ENCODE data around the gene ZCCHC7.
"Not testable (repeated sequence)": the region's sequence is repeated elsewhere in the genome, so short reads cannot be mapped to it uniquely, and the experiment has no call there.

Gene ZCCHC7

DNA sequence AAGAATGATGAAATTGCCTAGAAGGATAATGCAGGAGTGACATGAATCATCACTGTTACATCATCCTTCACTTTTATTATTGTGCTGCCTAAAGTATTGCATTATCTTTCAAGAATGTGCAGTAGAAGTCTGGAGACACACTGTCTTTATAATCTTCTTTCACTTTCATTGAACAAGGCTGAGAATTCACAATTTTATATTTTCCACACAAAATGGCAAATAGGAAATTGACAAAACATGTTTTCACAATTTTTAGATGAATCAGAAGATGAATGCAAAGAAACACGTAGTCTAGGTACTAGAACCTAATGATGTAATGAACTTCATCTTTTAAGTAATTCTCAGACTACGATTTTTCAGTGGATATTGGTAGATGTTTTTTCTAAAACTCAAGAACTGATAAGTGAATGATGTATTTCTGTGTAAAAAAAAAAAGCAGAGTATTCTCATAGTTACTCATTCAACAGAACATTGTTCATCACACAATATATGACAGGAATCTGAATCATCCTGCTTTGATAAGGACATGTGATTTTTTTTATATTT, 170.6 kb downstream of the ZCCHC7 start:
- FAIRE-seq: peak; percentile 82
- peak; percentile 63 for DNase-seq (ENCODE audit: low spot score)

DNA sequence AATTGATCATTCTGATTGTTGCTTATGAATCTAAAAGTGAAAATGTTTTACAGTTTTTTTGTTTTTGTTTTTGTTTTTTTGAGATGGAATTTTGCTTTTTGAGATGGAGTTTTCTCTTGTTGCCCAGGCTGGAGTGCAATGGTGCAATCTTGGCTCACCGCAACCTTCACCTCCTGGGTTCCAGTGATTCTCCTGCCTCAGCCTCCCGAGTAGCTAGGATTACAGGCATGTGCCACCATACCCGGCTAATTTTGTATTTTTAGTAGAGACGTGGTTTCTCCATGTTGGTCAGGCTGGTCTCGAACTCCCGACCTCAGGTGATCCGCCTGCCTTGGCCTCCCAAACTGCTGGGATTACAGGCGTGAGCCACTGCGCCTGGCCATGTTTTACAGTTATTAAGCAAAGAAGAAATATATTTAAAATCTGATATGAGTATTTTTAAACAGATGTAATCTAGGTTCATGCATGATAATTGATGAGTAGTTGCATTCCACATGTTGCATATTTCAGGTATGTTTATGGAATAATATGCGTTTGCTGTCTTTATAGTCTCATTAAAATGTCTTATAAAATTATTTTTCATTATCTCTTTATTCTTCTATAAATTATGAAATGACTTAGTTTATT, 171.4 kb downstream of the ZCCHC7 start:
- DNase-seq (ENCODE audit: low spot score); FAIRE-seq: not testable (repeated sequence)

GRCh38 chr9:37292896-37293295, 172.5 kb downstream of the ZCCHC7 start:
- FAIRE-seq (no peak), DNase-seq (ENCODE audit: low spot score) (no peak)

- no peak for FAIRE-seq
- DNase-seq (ENCODE audit: low spot score): no peak
These were observed 173.5 kb downstream of the ZCCHC7 start for GRCh38 chr9:37293664-37294524.

DNA sequence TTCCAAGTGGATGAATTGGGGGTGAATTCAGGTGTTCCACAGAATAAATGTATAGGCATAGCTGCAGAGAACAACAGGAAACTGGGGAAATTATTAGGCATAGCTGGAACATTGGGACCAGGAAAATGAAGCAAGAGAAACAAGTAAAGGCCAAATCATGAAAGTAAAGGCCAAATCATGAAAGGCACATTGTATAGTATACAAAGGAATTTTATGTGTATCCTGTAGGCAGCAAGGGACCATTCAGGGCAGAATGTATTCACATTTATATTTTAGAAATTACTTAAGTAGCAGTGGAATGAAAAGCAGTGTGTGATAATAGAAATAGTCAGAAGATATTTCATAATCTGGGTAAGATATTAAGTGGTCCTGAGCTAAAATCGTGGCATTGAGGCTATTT, 174.8 kb downstream of the ZCCHC7 start:
- FAIRE-seq (no peak), DNase-seq (ENCODE audit: low spot score) (no peak)

- no peak for FAIRE-seq
- no peak for DNase-seq (ENCODE audit: low spot score)
These were observed 175.4 kb downstream of the ZCCHC7 start for GRCh38 chr9:37295796-37296195.

DNA sequence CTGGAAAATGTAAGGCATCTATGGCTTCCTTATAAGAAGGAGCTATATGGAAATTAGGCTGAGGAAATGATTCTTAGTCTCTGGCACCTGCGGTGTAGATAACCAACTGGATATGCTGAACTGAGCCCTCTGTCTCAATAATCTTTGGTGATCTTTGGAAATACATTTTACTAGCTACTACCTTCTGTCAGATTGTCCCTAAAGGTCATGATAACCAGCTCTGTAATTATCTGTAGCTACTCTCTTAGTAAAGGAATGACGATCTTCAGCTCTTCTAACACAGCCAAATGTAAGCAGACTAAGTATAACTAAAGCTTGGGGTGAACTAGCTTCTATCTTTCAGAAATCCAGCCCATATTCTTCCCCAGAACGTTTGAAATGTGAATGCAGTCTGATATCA, 177.2 kb downstream of the ZCCHC7 start:
- no peak for FAIRE-seq
- DNase-seq (ENCODE audit: low spot score): no peak

GRCh38 chr9:37300620-37301019, 180.2 kb downstream of the ZCCHC7 start:
- FAIRE-seq (no peak), DNase-seq (ENCODE audit: low spot score) (no peak)

DNA sequence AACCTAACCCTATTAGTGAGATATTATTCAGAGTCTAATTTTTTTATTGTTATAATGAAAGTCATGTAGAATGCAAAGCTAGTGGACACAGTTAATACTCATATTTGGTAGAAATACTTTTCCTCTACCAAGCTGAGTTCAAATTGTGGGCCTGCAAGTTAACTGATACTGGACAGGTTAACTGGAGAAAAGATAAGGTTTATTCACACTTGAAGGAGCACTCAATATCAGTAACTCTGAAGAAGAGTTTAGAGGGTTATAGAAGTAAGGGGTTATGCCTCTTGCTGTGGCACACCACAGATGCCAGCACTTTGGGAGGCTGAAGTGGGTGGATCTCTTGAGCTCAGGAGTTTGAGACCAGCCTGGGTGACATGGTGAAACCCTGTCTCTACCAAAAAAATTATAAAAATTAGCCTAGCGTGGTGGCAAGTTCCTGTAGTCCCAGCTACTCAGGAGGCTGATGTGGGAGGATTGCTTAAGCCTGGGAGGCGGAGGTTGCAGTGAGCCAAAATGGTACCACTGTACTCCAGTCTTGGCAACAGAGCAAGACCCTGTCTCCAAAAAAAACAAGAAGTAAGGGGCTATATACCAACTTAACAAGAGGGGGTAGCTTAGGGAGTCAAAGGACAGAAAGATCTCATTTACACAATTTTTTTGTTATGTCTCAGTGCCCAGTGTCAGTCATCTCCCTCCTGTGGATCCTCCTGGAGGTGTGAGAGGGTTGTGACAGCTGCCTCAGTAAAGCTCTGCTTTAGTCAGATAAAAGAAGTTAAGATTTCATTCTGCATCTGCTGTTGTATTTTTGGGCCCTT, 180.9 kb downstream of the ZCCHC7 start:
- FAIRE-seq (no peak), DNase-seq (ENCODE audit: low spot score) (no peak)

DNA sequence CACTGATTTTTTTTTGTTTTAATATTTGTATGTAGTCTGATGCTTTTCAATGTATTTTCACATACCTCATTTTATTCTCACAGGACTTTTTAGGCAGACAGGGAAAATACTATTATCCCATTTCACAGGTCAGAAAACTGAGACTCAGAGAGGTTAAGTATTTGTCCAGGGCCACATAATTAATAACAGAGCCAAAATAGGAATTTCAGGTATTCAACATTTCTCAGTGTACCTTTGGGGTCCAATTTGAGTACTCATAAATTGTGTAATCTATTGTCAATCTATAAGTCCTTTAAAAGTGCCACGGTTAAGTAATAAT, 181.4 kb downstream of the ZCCHC7 start:
- FAIRE-seq (no peak), DNase-seq (ENCODE audit: low spot score) (no peak)

DNA sequence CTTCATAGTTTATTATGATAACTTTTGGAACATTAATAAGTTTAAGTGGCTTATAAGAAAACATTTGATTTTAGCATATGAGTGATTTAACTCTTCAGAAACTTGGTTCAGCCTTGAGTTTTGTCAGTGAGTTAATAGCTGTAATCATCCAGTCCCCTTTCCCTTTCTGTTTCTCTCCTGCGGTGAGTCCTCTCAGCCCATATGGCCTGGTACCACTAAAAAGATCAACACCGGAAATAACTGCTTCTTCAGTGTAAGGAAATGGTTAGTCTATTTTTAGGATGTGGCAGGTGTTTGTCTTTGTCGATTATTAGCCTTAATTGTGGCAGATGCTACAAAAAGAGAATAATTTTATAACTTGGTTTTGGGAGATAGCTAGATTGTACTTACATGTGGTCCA, 181.9 kb downstream of the ZCCHC7 start:
- FAIRE-seq (no peak), DNase-seq (ENCODE audit: low spot score) (no peak)

- DNase-seq (ENCODE audit: low spot score); FAIRE-seq: not testable (repeated sequence)
These were observed 182.9 kb downstream of the ZCCHC7 start for GRCh38 chr9:37303272-37303671.

GRCh38 chr9:37309136-37309535, 188.8 kb downstream of the ZCCHC7 start:
- FAIRE-seq (no peak), DNase-seq (ENCODE audit: low spot score) (no peak)

GRCh38 chr9:37311938-37312708, 191.7 kb downstream of the ZCCHC7 start:
- no peak for FAIRE-seq
- no peak for DNase-seq (ENCODE audit: low spot score)

GRCh38 chr9:37324261-37324683, 203.9 kb downstream of the ZCCHC7 start:
- DNase-seq (ENCODE audit: low spot score): no peak
- no peak for FAIRE-seq

- FAIRE-seq (no peak), DNase-seq (ENCODE audit: low spot score) (no peak)
These were observed 204.5 kb downstream of the ZCCHC7 start for GRCh38 chr9:37324691-37325490.

- FAIRE-seq (no peak), DNase-seq (ENCODE audit: low spot score) (no peak)
These were observed 205.4 kb downstream of the ZCCHC7 start for GRCh38 chr9:37325778-37326177.

DNA sequence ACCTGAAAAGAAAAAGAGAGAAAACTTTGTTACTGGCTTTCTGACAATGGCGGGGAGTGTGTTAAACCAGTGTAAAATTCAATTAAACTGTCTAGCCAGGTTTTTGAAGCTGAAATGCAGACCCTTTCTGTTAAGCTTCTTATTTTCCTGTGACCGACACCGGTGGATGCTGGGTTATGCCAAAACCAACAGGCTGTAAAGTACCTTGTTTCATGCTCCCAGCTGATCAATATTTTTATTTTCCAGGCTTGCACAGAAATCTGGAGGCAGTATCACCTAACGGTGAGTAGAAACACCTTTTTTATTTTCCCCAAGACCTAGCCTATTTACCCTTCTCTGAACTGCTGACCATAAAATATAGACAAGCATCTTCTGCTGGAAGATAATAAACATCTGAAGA, 207.2 kb downstream of the ZCCHC7 start:
- no peak for FAIRE-seq
- DNase-seq (ENCODE audit: low spot score): no peak

- FAIRE-seq: no peak
These were observed 208.3 kb downstream of the ZCCHC7 start for GRCh38 chr9:37328556-37329227.

DNA sequence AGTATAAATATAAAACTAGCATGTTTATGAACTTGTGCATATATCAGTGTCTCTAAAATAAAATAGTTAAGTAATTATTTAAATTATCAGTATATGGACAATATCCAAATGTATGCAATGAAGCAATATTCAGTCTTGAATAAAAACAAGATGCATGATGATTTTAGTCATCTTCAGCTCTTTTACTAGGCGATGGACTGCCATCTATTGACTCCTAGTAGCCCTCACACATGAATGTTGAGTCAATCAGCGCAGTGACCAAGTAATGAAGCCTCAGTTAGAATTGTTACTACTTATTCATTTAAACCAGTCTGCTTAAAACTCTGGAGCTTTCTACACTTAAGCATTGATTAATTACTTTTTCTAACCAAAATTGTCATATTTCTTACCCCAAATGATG, 209.2 kb downstream of the ZCCHC7 start:
- FAIRE-seq: no peak
- DNase-seq (ENCODE audit: low spot score): peak; percentile 21

More at GRCh38 chr9:37328556-37329227, 208.3 kb downstream of the ZCCHC7 start:
- no peak for DNase-seq (ENCODE audit: low spot score)

Measured in RCC 7860 (cell line).